ENCODE results near the gene CRABP1.

GRCh38 chr15:78358102-78358870 is 18.1 kb downstream of the CRABP1 start:
- TF ChIP-seq POLR2AphosphoS5 (IDR thresholded peaks at IDR 0.05; ENCODE audit: borderline replicate concordance, low read depth, low read length) (no peak), EZH2 (IDR thresholded peaks at IDR 0.05) (no peak), FOXP2 (optimal IDR thresholded peaks at IDR 0.05; ENCODE audit: control extremely low read depth, extremely low read length, insufficient read depth) (no peak)
